ENCODE data around the gene ANKRD18A. TPM values are rescaled to one million over a fixed set of nuclear protein-coding genes. Genes with fewer than 3 reads are reported as not detected.

The ANKRD18A gene
- polyA plus RNA-seq, 1 donor from 2014 or later: 0.45 TPM

DNA sequence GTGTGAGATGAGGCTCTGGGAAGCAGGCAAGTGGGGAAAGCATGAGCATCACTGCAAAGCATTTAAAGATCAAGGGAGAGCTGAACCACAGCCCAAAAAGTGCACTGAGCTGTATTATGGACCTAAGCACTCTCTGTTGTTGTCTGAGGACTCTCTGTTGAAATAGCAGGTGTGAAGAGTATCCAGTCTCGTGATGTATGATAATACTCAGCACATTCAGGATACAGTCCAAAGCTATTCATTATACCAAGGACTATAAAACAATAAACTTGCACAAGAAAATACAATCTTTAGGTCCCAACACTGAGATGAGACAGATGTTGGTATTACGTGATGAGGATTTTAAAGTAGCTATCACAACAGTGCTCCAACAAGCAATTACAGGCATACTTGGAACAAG lies 98.6 kb downstream of the ANKRD18A start:
- H3K79me2 ChIP-seq (replicated peaks; ENCODE audit: insufficient read depth, low read length): no peaks in the 10 kb centered on the region
- H3K4me3 ChIP-seq (ENCODE audit: low read length): no peak overlapping the region
- TF ChIP-seq EP300 (conservative IDR thresholded peaks at IDR 0.05; ENCODE audit: poor library complexity, severe bottlenecking) (no peak), REST (IDR thresholded peaks at IDR 0.05; ENCODE audit: borderline replicate concordance) (no peak), CTCF (IDR thresholded peaks at IDR 0.05; ENCODE audit: poor library complexity, severe bottlenecking) (no peak), SMC3 (conservative IDR thresholded peaks at IDR 0.05; ENCODE audit: poor library complexity) (no peak)
- no peaks in the 10 kb centered on the region for H3K9me2 ChIP-seq (ENCODE audit: insufficient read depth, low read length)
- H3K27me3 ChIP-seq (ENCODE audit: insufficient read depth, low read depth, low read length): no peaks in the 10 kb centered on the region
- no peaks in the 10 kb centered on the region for H3K36me3 ChIP-seq (ENCODE audit: insufficient read depth, low read length)
- no peak overlapping the region for H3K9ac ChIP-seq (ENCODE audit: low read length)
- no peak overlapping the region for H2AFZ ChIP-seq (ENCODE audit: low read depth, low read length)
- H3K4me2 ChIP-seq (ENCODE audit: low read length): no peak overlapping the region
- H3K9me3 ChIP-seq (ENCODE audit: low read length): no peaks in the 10 kb centered on the region
- no peaks in the 10 kb centered on the region for H3F3A ChIP-seq (ENCODE audit: insufficient read depth, low read length, poor library complexity, severe bottlenecking)
- no peaks in the 10 kb centered on the region for H4K20me1 ChIP-seq (ENCODE audit: insufficient read depth)
- H3K27ac ChIP-seq (ENCODE audit: low read length): no peak overlapping the region

Small RNAs within 50 kb of the gene (small RNA-seq; reads per million reads assigned to genes)
- gene AL390726.1 (0 reads per million in 3 experiments), gene AL390726.2 (0 reads per million in 3 experiments), gene AL390726.3 (0 reads per million in 3 experiments), gene AL390726.4 (0 reads per million in 3 experiments), gene AL390726.5 (0 reads per million in 3 experiments)

Other genes with a start within 250 kb of the ANKRD18A start
- gene ALDH1B1, start 227.9 kb downstream of the ANKRD18A start, polyA plus RNA-seq: 5.8 and 6.6 TPM in 2 replicates
- gene IGFBPL1, start 196.1 kb downstream of the ANKRD18A start, polyA plus RNA-seq: 372 and 432 TPM in 2 replicates
- gene FAM240B, start 99.5 kb upstream of the ANKRD18A start, polyA plus RNA-seq: not detected in 2 replicates

Data from neural cell (in vitro differentiated cells).